ENCODE measurements around the gene RFT1.

RFT1 gene

GRCh38 chr3:53130179-53131061 lies at the start of gene RFT1:
Gene RFT1 (minus strand): TSS chr3:53130435. CDS start chr3:53130400, 35 bp downstream.
- H3K4me3 ChIP-seq (ENCODE audit: low read depth, low read length) = peak within 1 kb of the TSS; percentile 97
- CTCF ChIA-PET = interaction anchor here (1.5 to 11.0 kb wide), 10 partner anchors 10 to 90 kb away, joined by 4 to 245 read pairs (median 40); no protein-coding TSS in a partner anchor
- TF ChIP-seq, protein P1, sequence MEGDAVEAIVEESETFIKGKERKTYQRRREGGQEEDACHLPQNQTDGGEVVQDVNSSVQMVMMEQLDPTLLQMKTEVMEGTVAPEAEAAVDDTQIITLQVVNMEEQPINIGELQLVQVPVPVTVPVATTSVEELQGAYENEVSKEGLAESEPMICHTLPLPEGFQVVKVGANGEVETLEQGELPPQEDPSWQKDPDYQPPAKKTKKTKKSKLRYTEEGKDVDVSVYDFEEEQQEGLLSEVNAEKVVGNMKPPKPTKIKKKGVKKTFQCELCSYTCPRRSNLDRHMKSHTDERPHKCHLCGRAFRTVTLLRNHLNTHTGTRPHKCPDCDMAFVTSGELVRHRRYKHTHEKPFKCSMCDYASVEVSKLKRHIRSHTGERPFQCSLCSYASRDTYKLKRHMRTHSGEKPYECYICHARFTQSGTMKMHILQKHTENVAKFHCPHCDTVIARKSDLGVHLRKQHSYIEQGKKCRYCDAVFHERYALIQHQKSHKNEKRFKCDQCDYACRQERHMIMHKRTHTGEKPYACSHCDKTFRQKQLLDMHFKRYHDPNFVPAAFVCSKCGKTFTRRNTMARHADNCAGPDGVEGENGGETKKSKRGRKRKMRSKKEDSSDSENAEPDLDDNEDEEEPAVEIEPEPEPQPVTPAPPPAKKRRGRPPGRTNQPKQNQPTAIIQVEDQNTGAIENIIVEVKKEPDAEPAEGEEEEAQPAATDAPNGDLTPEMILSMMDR (IDR thresholded peaks at IDR 0.05; ENCODE audit: insufficient read depth, low read length, missing control alignments) = peak; percentile 13
- DNase-seq (ENCODE audit: low read depth, low spot score) = peak; percentile 78
- POLR2A ChIA-PET = interaction anchor here (0.6 kb wide), 1 partner anchor 42 kb away, joined by 3 read pairs; no protein-coding TSS in a partner anchor

GRCh38 chr3:53179580-53179979 lies 49.3 kb upstream of the RFT1 start:
- TF ChIP-seq, protein P1 (IDR thresholded peaks at IDR 0.05; ENCODE audit: insufficient read depth, low read length, missing control alignments) = no peak
- ChIA-PET CTCF (interaction anchor here (1.2 to 1.8 kb wide), 2 partner anchors 17 to 45 kb away, joined by 5 to 6 read pairs; no protein-coding TSS in a partner anchor), POLR2A (no interaction called here)
- H3K4me3 ChIP-seq (ENCODE audit: low read depth, low read length) = no peak overlapping the region
- no peak for DNase-seq (ENCODE audit: low read depth, low spot score)

- H3K4me3 ChIP-seq (ENCODE audit: low read depth, low read length) = no peak overlapping the region
- DNase-seq (ENCODE audit: low read depth, low spot score) = no peak
- CTCF ChIA-PET = interaction anchor here (0.9 to 1.8 kb wide), 2 partner anchors 18 to 68 kb away, joined by 3 to 5 read pairs; no protein-coding TSS in a partner anchor
- POLR2A ChIA-PET = interaction anchor here (0.7 kb wide), 1 partner anchor 341 kb away, joined by 3 read pairs; no protein-coding TSS in a partner anchor
- TF ChIP-seq, protein P1 (IDR thresholded peaks at IDR 0.05; ENCODE audit: insufficient read depth, low read length, missing control alignments) = no peak
Measured at GRCh38 chr3:53178246-53178645, 48.0 kb upstream of the RFT1 start.

GRCh38 chr3:53175613-53176540 lies 45.6 kb upstream of the RFT1 start:
- CTCF ChIA-PET = interaction anchor here (1.2 kb wide), 1 partner anchor 123 kb away, joined by 3 read pairs; no protein-coding TSS in a partner anchor
- no peak overlapping the region for H3K4me3 ChIP-seq (ENCODE audit: low read depth, low read length)
- no peak for DNase-seq (ENCODE audit: low read depth, low spot score)
- POLR2A ChIA-PET = no interaction called here
- TF ChIP-seq, protein P1 (IDR thresholded peaks at IDR 0.05; ENCODE audit: insufficient read depth, low read length, missing control alignments) = no peak

GRCh38 chr3:53174346-53175250 lies 44.4 kb upstream of the RFT1 start:
- TF ChIP-seq, protein P1 (IDR thresholded peaks at IDR 0.05; ENCODE audit: insufficient read depth, low read length, missing control alignments) = no peak
- no peak overlapping the region for H3K4me3 ChIP-seq (ENCODE audit: low read depth, low read length)
- DNase-seq (ENCODE audit: low read depth, low spot score) = no peak
- CTCF ChIA-PET = interaction anchor here (1.1 to 1.3 kb wide), 2 partner anchors 21 to 40 kb away, joined by 5 to 6 read pairs; no protein-coding TSS in a partner anchor
- POLR2A ChIA-PET = no interaction called here

All from AG04449 (cell line).